AG04449 (cell line): Measurements from ENCODE around the gene PDE2A.

Source experiments
- CTCF ChIA-PET: fragments of 350-600 bp; formaldehyde crosslinking; extraction: SDS; loops from one replicate; lab custom pipeline; 2021; ENCODE audit warnings: antibody characterized with exemption; lab: Yijun Ruan, JAX
- POLR2A ChIA-PET: fragments of 400-600, 350-600 bp; formaldehyde crosslinking; extraction: SDS; loops from one replicate; lab custom pipeline; 2020; ENCODE audit warnings: antibody characterized with exemption, inconsistent platforms; lab: Yijun Ruan, JAX
- DNase-seq: peaks from one replicate; pipeline ENCODE4 v3.0.0-alpha.2; 2010; ENCODE audit warnings: low read depth, low spot score
- H3K4me3 ChIP-seq: 2 replicates; pipeline ENCODE4 v1.5.1; 2011; ENCODE audit warnings: low read depth, mild to moderate bottlenecking, control low read depth, low read length
- CTCF ChIP-seq: IDR thresholded peaks from one replicate; pipeline ENCODE4 v1.5.1; 2011; ENCODE audit warnings: mild to moderate bottlenecking, moderate library complexity, low read length, control low read depth, inconsistent platforms; ENCODE audit not compliant: insufficient read depth; ENCODE audit errors: missing control alignments

The PDE2A gene

GRCh38 chr11:72673943-72674828, at the start of gene PDE2A:
Gene PDE2A (minus strand): TSS chr11:72674422. CDS start chr11:72674207, 215 bp downstream.
- POLR2A ChIA-PET, result no interaction called here

GRCh38 chr11:72723508-72723907, 49.3 kb upstream of the PDE2A start:
- no peak for TF ChIP-seq CTCF
- no peak for DNase-seq
- ChIA-PET POLR2A (no interaction called here), CTCF (interaction anchor here (0.6 to 15.0 kb wide), 19 partner anchors 8 to 566 kb away, joined by 3 to 207 read pairs (median 4); partner anchors contain the start of genes ATG16L2 and STARD10)
- no peak overlapping the region for H3K4me3 ChIP-seq

More at GRCh38 chr11:72673943-72674828, at the start of gene PDE2A:
- no peak for DNase-seq
- CTCF ChIA-PET, result interaction anchor here (1.2 to 5.9 kb wide), 4 partner anchors 9 to 203 kb away, joined by 3 to 60 read pairs (median 10); no protein-coding TSS in a partner anchor
- H3K4me3 ChIP-seq, result no peak within 1 kb of the TSS
- no peak for TF ChIP-seq CTCF

GRCh38 chr11:72722050-72722748, 48.0 kb upstream of the PDE2A start:
- CTCF ChIA-PET, result interaction anchor here (1.4 to 15.0 kb wide), 8 partner anchors 13 to 536 kb away, joined by 3 to 207 read pairs (median 74); partner anchors contain the start of genes ATG16L2 and STARD10
- DNase-seq, result peak; percentile 84
- POLR2A ChIA-PET, result interaction anchor here (0.7 to 1.5 kb wide), 6 partner anchors 19 to 603 kb away, joined by 3 to 5 read pairs (median 4); no protein-coding TSS in a partner anchor
- peak overlapping the region; percentile 77 for H3K4me3 ChIP-seq
- no peak for TF ChIP-seq CTCF

GRCh38 chr11:72721689-72722049, 47.4 kb upstream of the PDE2A start:
- POLR2A ChIA-PET, result interaction anchor here (0.8 to 1.5 kb wide), 3 partner anchors 22 to 103 kb away, joined by 3 to 4 read pairs (median 4); no protein-coding TSS in a partner anchor
- DNase-seq, result no peak
- CTCF ChIA-PET, result interaction anchor here (1.5 to 15.0 kb wide), 4 partner anchors 13 to 251 kb away, joined by 3 to 207 read pairs (median 108); partner anchors contain the start of genes ATG16L2 and STARD10
- H3K4me3 ChIP-seq, result peak overlapping the region; percentile 77
- TF ChIP-seq CTCF, result no peak

GRCh38 chr11:72721276-72721675, 47.1 kb upstream of the PDE2A start:
- ChIA-PET POLR2A (interaction anchor here (1.5 kb wide), 1 partner anchor 71 kb away, joined by 4 read pairs; no protein-coding TSS in a partner anchor), CTCF (interaction anchor here (1.2 to 15.0 kb wide), 5 partner anchors 22 to 569 kb away, joined by 3 to 207 read pairs (median 3); partner anchors contain the start of genes ATG16L2 and STARD10)
- no peak for TF ChIP-seq CTCF
- peak overlapping the region; percentile 77 for H3K4me3 ChIP-seq
- no peak for DNase-seq
